Measurements from ENCODE around the gene CNOT9.

DNA sequence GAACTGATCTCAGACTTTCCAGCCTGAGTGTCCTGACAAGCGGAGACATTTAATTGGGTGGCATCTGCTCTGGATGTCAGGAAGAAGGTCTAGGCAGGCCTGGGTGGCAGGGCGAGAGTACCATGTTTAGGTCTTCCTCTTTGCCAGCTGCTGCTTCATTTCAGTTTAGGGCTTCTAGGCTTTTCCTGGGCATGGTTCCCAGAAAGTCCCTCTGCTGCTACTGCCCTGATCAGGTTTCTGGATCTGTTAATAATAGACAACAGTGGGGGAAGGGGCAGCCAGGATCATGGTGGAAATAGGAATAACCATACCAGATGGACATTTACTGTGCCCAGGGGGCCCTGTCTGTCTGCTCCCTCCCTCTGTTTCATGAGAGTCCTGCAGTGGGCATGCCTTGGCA lies 36.8 kb downstream of the CNOT9 start:
- TF ChIP-seq, protein P1, sequence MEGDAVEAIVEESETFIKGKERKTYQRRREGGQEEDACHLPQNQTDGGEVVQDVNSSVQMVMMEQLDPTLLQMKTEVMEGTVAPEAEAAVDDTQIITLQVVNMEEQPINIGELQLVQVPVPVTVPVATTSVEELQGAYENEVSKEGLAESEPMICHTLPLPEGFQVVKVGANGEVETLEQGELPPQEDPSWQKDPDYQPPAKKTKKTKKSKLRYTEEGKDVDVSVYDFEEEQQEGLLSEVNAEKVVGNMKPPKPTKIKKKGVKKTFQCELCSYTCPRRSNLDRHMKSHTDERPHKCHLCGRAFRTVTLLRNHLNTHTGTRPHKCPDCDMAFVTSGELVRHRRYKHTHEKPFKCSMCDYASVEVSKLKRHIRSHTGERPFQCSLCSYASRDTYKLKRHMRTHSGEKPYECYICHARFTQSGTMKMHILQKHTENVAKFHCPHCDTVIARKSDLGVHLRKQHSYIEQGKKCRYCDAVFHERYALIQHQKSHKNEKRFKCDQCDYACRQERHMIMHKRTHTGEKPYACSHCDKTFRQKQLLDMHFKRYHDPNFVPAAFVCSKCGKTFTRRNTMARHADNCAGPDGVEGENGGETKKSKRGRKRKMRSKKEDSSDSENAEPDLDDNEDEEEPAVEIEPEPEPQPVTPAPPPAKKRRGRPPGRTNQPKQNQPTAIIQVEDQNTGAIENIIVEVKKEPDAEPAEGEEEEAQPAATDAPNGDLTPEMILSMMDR (IDR thresholded peaks at IDR 0.05) = no peak
- TF ChIP-seq ZFX (IDR thresholded peaks at IDR 0.05; ENCODE audit: borderline replicate concordance) = no peak

All from 22Rv1 (cell line).